ENCODE measurements around the gene OR4S2. TPM values are rescaled to one million over a fixed set of nuclear protein-coding genes. Genes with fewer than 3 reads are reported as not detected.

OR4S2 gene, protein sequence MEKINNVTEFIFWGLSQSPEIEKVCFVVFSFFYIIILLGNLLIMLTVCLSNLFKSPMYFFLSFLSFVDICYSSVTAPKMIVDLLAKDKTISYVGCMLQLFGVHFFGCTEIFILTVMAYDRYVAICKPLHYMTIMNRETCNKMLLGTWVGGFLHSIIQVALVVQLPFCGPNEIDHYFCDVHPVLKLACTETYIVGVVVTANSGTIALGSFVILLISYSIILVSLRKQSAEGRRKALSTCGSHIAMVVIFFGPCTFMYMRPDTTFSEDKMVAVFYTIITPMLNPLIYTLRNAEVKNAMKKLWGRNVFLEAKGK
- polyA plus RNA-seq (ENCODE audit: insufficient read depth in 1 of 5, insufficient read length in 5 of 5, low replicate concordance in 1 of 5) = not detected
- long read RNA-seq, donor 1 = 0 reads
- long read RNA-seq, donor 2 = 0 reads
- long read RNA-seq, donor 3 = 0 reads
- long read RNA-seq, donor 4 = 0 reads
- long read RNA-seq, donor 5 = 0 reads
- long read RNA-seq, donor 6 = 0 reads
- long read RNA-seq, donor 7 = 0 reads
- long read RNA-seq, donor 8 = 0 reads

- no peak for DNase-seq
Measured at GRCh38 chr11:55648027-55648426, at the start of gene OR4S2. OR4S2 (plus strand) TSS chr11:55648327; CDS start chr11:55650904, 2,577 bp downstream.

DNA sequence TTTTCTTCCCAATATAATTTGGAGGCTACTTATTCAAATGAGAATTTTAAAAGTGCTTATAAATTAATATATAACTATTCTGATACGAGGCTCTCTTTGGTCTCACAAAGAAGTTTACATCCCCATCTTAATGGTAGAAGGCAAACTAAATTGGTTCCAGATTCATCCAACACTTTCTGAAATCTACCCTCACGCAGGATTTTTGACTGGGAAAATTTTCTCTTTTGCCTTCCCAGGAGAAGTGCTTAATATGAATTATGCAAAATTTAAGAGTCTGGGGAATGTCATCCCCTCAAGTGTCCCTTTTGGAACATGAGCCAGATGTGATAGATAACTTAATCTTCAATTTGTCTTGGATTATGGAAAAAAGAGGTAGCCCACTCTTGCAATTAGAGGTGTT, 40.6 kb upstream of the OR4S2 start, which contains the start of gene OR4C11:
Gene OR4C11, minus strand, starts transcription at position 101 of the 400 bp plus-strand sequence. CDS start 3,272 bp downstream, outside the sequence.
- no peak for DNase-seq

- DNase-seq = no peak
Measured at GRCh38 chr11:55624531-55624930, 23.6 kb upstream of the OR4S2 start.

GRCh38 chr11:55634813-55635212, 13.3 kb upstream of the OR4S2 start, which contains the start of gene OR4P4:
OR4P4 (plus strand) TSS chr11:55635113.
- DNase-seq = no peak

GRCh38 chr11:55652560-55652959, 4.4 kb downstream of the OR4S2 start:
- no peak for DNase-seq

- DNase-seq = no peak
Measured at GRCh38 chr11:55655096-55655495, 7.0 kb downstream of the OR4S2 start.

- DNase-seq = no peak
Measured at GRCh38 chr11:55658031-55658573, 10.0 kb downstream of the OR4S2 start.

DNA sequence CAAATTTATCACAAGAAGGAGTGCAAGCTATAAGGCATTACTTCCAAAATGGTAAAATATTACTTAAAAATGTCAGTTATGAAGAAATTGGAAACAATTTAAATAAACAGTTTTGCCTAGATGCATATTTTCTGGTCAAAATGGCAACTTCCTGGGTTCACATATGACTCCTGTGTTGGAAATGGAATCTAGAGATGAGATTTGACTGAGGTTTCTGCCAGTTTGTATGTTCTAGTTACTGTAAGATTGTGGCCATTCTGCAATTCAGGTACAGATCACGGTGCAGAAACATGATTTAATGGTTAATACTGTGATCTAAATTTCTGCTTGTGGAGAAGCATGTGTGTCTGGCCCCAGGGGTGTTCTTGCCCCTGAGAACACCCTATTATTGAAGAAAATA, 10.5 kb downstream of the OR4S2 start:
- no peak for DNase-seq

DNA sequence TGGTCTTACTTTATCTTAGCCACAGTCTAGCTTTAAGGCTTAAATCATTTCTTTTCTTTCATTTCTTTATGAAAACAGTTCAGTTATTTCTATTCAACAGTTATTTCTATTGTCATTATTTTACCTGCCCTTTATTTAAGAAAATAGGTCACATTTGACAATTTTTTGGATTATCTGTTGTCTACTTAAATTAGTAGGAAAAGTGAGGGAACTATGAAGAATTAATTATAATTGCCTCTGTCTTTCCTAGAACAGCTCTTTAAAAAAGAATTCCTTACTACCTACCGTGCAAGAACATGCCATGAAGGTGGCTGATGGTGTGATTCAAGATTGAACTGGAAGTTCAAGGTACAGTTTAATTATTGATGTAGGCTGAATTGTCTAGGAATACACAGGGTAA, 13.8 kb downstream of the OR4S2 start, which contains the start of gene OR4C6:
Gene OR4C6, plus strand, starts transcription at position 301 of the 400 bp plus-strand sequence. CDS start 2,966 bp downstream, outside the sequence.
- no peak for DNase-seq

DNA sequence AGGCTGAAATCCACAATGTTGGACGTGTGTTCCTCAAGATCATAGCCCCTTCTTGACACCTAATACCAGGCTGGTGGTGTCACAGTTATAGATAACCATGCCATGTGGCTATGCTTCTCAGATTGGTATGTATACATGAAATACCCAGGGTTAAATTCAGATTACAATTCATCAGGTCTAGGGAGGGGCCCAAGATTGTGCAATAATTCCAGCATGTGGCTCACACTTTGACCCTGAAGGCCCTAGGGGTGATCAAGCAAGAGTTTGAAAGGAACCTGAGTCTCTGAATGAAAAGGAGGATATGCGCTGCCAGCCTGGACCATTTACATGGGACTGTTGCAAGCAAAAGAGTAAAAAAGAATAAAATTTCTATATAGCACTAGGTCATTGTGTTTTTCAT, 21.2 kb downstream of the OR4S2 start:
- no peak for DNase-seq

GRCh38 chr11:55673860-55674259, 25.7 kb downstream of the OR4S2 start:
- DNase-seq = no peak

- DNase-seq = no peak
Measured at GRCh38 chr11:55697817-55698216, 49.7 kb downstream of the OR4S2 start.

DNA sequence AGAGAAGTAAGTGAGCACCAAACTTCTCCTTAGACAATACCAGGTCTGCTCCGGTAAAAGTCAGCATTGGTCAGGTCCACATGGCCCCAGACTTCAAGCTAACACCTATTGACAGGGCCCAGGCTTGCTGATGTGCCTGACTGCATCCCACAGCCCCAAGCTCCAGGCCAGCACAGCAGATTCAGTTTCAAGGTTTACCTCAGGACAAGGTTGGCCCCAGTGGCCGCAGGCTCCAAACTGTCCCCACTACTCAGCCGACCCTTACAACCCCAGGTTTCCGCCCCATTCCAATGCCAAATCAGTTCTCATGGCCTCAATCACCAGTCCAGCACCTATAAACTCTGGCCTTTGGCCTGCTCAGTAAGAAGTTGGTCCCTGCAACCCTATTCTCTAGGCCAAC, 53.3 kb downstream of the OR4S2 start:
- no peak for DNase-seq

Other genes with a start within 250 kb of the OR4S2 start
- gene OR4C15, start 93.9 kb upstream of the OR4S2 start, polyA plus RNA-seq (ENCODE audit: insufficient read depth in 1 of 5, insufficient read length in 5 of 5, low replicate concordance in 1 of 5) = not detected
- gene OR4C16, start 76.2 kb upstream of the OR4S2 start, polyA plus RNA-seq (ENCODE audit: insufficient read depth in 1 of 5, insufficient read length in 5 of 5, low replicate concordance in 1 of 5) = not detected
- not detected for gene OR4C11, start 40.7 kb upstream of the OR4S2 start, polyA plus RNA-seq (ENCODE audit: insufficient read depth in 1 of 5, insufficient read length in 5 of 5, low replicate concordance in 1 of 5)
- under 1 TPM in 2 of 5 donors, not detected in 3; 0.09 to 0.18 TPM for gene OR4P4, start 13.2 kb upstream of the OR4S2 start, polyA plus RNA-seq (ENCODE audit: insufficient read depth in 1 of 5, insufficient read length in 5 of 5, low replicate concordance in 1 of 5)
- not detected for gene OR4C6, start 13.9 kb downstream of the OR4S2 start, polyA plus RNA-seq (ENCODE audit: insufficient read depth in 1 of 5, insufficient read length in 5 of 5, low replicate concordance in 1 of 5)
- gene OR5D13, start 125.1 kb downstream of the OR4S2 start, polyA plus RNA-seq (ENCODE audit: insufficient read depth in 1 of 5, insufficient read length in 5 of 5, low replicate concordance in 1 of 5) = not detected
- gene OR5D14, start 147.2 kb downstream of the OR4S2 start, polyA plus RNA-seq (ENCODE audit: insufficient read depth in 1 of 5, insufficient read length in 5 of 5, low replicate concordance in 1 of 5) = not detected
- gene OR5L1, start 163.0 kb downstream of the OR4S2 start, polyA plus RNA-seq (ENCODE audit: insufficient read depth in 1 of 5, insufficient read length in 5 of 5, low replicate concordance in 1 of 5) = not detected
- gene OR5D18, start 171.3 kb downstream of the OR4S2 start, polyA plus RNA-seq (ENCODE audit: insufficient read depth in 1 of 5, insufficient read length in 5 of 5, low replicate concordance in 1 of 5) = not detected
- gene OR5L2, start 178.9 kb downstream of the OR4S2 start, polyA plus RNA-seq (ENCODE audit: insufficient read depth in 1 of 5, insufficient read length in 5 of 5, low replicate concordance in 1 of 5) = not detected
- not detected for gene OR5D16, start 190.4 kb downstream of the OR4S2 start, polyA plus RNA-seq (ENCODE audit: insufficient read depth in 1 of 5, insufficient read length in 5 of 5, low replicate concordance in 1 of 5)
- gene TRIM51, start 235.0 kb downstream of the OR4S2 start, polyA plus RNA-seq (ENCODE audit: insufficient read depth in 1 of 5, insufficient read length in 5 of 5, low replicate concordance in 1 of 5) = not detected